A673 (cell line): ENCODE measurements around the gene SLC5A1.

Experiments used
- EZH2 ChIP-seq: fragments of 200-600 bp; sonication (generic); IDR thresholded peaks from 2 replicates; pipeline ENCODE4 v1.6.1; 2017; ENCODE audit warnings: borderline replicate concordance, low read depth, mild to moderate bottlenecking, mixed read lengths, antibody characterized with exemption, low read length; ENCODE audit not compliant: poor library complexity, severe bottlenecking
- TF ChIP-seq, protein P1 (sequence below): fragments of 300-800, 200-600 bp; sonication (generic); conservative IDR thresholded peaks from 2 replicates; pipeline ENCODE4 v1.5.1; 2017; ENCODE audit warnings: low read depth, mild to moderate bottlenecking, antibody characterized with exemption, low read length, moderate library complexity, mixed read lengths

DNA sequence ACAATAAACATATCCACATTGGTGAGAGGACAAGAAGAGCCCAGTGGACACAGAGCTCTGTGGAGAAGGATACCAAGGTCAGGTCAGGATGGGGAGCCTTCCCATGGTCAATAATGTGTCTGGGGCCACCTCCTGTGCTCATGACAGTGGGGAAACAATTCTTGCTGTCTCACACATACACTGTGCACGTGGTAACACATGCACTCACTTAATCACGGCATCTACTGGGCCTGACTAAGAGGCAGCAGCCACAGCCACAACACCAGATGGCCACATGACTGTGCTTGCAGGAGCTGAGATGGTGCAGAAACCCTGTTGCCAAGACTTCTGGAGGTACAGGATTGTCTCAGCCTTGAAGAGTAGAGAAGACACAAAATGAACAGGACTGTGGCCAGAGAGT, 87.4 kb downstream of the SLC5A1 start:
- TF ChIP-seq, protein P1, sequence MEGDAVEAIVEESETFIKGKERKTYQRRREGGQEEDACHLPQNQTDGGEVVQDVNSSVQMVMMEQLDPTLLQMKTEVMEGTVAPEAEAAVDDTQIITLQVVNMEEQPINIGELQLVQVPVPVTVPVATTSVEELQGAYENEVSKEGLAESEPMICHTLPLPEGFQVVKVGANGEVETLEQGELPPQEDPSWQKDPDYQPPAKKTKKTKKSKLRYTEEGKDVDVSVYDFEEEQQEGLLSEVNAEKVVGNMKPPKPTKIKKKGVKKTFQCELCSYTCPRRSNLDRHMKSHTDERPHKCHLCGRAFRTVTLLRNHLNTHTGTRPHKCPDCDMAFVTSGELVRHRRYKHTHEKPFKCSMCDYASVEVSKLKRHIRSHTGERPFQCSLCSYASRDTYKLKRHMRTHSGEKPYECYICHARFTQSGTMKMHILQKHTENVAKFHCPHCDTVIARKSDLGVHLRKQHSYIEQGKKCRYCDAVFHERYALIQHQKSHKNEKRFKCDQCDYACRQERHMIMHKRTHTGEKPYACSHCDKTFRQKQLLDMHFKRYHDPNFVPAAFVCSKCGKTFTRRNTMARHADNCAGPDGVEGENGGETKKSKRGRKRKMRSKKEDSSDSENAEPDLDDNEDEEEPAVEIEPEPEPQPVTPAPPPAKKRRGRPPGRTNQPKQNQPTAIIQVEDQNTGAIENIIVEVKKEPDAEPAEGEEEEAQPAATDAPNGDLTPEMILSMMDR: no peak
- no peak for TF ChIP-seq EZH2
